ENCODE measurements around the gene MTG2.

MTG2 gene

GRCh38 chr20:62186887-62187866 lies 4.3 kb downstream of the MTG2 start:
- no CpG with 5 or more reads among the region's 13 CpGs for WGBS (ENCODE audit: insufficient coverage, insufficient read length)
- no peak for DNase-seq (ENCODE audit: low read depth, low spot score)
- Histone ChIP-seq H3K4me3 (ENCODE audit: low read length) (no peak overlapping the region), H3K4me1 (ENCODE audit: control insufficient read depth, insufficient read depth, low read length) (no peaks in the 10 kb centered on the region; the same call in 1 of the 2 replicates), H3K36me3 (ENCODE audit: control insufficient read depth, insufficient read depth, low read length) (no peaks in the 10 kb centered on the region), H3K27ac (ENCODE audit: low read length) (no peak overlapping the region), H3K9me3 (ENCODE audit: control insufficient read depth, insufficient read depth, low read length) (no peaks in the 10 kb centered on the region), H3K27me3 (ENCODE audit: control insufficient read depth, insufficient read depth, low read length) (no peaks in the 10 kb centered on the region)

DNA sequence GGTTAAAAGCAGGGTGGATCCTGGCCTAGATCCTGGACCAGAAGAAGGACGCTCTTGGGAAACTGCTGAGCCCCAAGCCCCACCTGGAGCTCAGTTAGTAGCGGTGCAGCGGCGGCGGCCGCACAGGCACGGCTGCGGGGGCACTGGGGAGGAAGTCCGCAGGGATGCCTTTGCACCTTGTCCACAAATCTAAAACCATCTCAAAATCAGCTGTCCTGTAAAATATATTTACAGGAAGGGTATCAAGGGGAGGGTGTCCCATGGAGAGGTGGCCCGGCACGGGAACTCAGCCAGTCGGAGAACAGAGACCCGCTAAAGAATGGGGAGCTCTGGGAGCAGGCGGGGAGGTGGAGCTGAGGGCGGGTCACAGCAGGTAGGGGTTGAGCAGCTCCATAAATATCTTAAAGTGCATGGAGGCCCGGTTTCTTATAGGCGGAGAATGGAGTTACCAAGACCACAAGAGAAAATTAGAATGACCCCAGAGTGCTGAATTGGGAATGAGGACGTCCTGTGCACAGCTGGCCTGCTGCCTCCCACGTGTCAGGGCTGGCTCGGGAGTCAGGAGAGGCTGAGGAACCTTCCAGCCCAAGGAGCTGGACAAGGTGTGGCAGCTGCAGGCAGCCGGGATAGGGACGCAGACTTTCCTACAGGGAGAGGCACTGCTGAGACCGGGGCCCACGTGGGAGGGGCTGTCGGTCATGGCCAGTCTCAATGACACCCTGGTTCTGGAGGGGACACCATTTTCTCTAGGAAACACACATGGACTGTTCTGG lies 8.0 kb downstream of the MTG2 start:
- H3K4me1 ChIP-seq (ENCODE audit: control insufficient read depth, insufficient read depth, low read length) = no peaks in the 10 kb centered on the region; the same call in 1 of the 2 replicates
- H3K9me3 ChIP-seq (ENCODE audit: control insufficient read depth, insufficient read depth, low read length) = no peaks in the 10 kb centered on the region
- no peaks in the 10 kb centered on the region for H3K27me3 ChIP-seq (ENCODE audit: control insufficient read depth, insufficient read depth, low read length)
- no CpG with 5 or more reads among the region's 25 CpGs for WGBS (ENCODE audit: insufficient coverage, insufficient read length)
- no peak overlapping the region for H3K4me3 ChIP-seq (ENCODE audit: low read length)
- no peak for DNase-seq (ENCODE audit: low read depth, low spot score)
- H3K36me3 ChIP-seq (ENCODE audit: control insufficient read depth, insufficient read depth, low read length) = no peaks in the 10 kb centered on the region; the same call in 1 of the 2 replicates
- no peak overlapping the region for H3K27ac ChIP-seq (ENCODE audit: low read length)

DNA sequence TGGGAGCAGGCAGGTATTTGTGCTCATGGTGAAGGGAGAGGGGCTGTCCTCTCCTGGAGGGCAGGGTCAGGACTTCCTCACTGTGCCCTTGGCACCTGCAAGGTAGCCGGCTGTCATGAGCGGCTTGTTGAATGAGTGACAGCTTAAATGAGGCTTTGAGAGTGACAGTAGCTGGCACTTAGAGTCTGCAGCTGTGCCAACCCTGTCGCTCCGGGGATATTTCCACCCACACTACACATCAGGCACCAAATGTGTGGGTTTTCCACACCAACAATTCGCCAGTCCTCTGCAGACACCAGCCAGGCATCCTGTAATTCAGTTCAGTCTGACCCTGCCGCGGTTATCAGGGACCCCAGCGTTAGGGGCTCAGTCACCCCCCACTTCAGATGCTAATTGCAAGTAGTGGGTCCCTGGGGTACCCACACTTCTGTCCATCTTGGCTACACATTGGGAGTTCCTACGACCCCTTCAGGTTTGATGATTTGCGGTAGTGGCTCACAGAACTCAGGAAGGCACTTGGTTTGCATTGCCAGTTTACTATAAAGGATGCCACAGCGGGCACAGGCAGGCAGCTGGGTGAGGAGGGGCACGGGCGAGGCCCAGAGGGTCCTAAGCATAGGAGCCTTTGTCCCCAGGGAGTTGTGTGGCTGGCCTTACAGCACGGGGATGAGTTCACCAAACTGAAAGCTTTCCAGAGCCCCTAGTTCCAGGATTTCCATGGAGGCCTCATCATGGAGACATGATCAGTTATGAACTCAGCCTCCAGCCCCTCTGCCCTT lies 9.1 kb downstream of the MTG2 start:
- H3K36me3 ChIP-seq (ENCODE audit: control insufficient read depth, insufficient read depth, low read length) = no peaks in the 10 kb centered on the region; the same call in 1 of the 2 replicates
- WGBS (ENCODE audit: insufficient coverage, insufficient read length) = no CpG with 5 or more reads among the region's 14 CpGs

GRCh38 chr20:62192635-62193034 lies 9.8 kb downstream of the MTG2 start:
- no peak overlapping the region for H3K4me3 ChIP-seq (ENCODE audit: low read length)
- WGBS (ENCODE audit: insufficient coverage, insufficient read length) = no CpG with 5 or more reads among the region's 10 CpGs
- no peak for DNase-seq (ENCODE audit: low read depth, low spot score)
- no peaks in the 10 kb centered on the region; the same call in 1 of the 2 replicates for H3K4me1 ChIP-seq (ENCODE audit: control insufficient read depth, insufficient read depth, low read length)
- no peaks in the 10 kb centered on the region; the same call in 1 of the 2 replicates for H3K36me3 ChIP-seq (ENCODE audit: control insufficient read depth, insufficient read depth, low read length)
- H3K27ac ChIP-seq (ENCODE audit: low read length) = no peak overlapping the region
- no peaks in the 10 kb centered on the region for H3K27me3 ChIP-seq (ENCODE audit: control insufficient read depth, insufficient read depth, low read length)
- H3K9me3 ChIP-seq (ENCODE audit: control insufficient read depth, insufficient read depth, low read length) = no peaks in the 10 kb centered on the region

More for the DNA sequence above, 9.1 kb downstream of the MTG2 start:
- no peaks in the 10 kb centered on the region for H3K9me3 ChIP-seq (ENCODE audit: control insufficient read depth, insufficient read depth, low read length)
- no peaks in the 10 kb centered on the region; the same call in 1 of the 2 replicates for H3K4me1 ChIP-seq (ENCODE audit: control insufficient read depth, insufficient read depth, low read length)
- H3K27ac ChIP-seq (ENCODE audit: low read length) = no peak overlapping the region
- H3K4me3 ChIP-seq (ENCODE audit: low read length) = no peak overlapping the region
- H3K27me3 ChIP-seq (ENCODE audit: control insufficient read depth, insufficient read depth, low read length) = no peaks in the 10 kb centered on the region
- DNase-seq (ENCODE audit: low read depth, low spot score) = no peak

GRCh38 chr20:62193079-62194025 lies 10.5 kb downstream of the MTG2 start:
- no peaks in the 10 kb centered on the region for H3K27me3 ChIP-seq (ENCODE audit: control insufficient read depth, insufficient read depth, low read length)
- DNase-seq (ENCODE audit: low read depth, low spot score) = no peak
- H3K4me3 ChIP-seq (ENCODE audit: low read length) = no peak overlapping the region
- no CpG with 5 or more reads among the region's 29 CpGs for WGBS (ENCODE audit: insufficient coverage, insufficient read length)
- no peaks in the 10 kb centered on the region for H3K9me3 ChIP-seq (ENCODE audit: control insufficient read depth, insufficient read depth, low read length)
- no peak overlapping the region for H3K27ac ChIP-seq (ENCODE audit: low read length)
- no peaks in the 10 kb centered on the region; the same call in 1 of the 2 replicates for H3K4me1 ChIP-seq (ENCODE audit: control insufficient read depth, insufficient read depth, low read length)
- H3K36me3 ChIP-seq (ENCODE audit: control insufficient read depth, insufficient read depth, low read length) = peaks cover under 1% of the 10 kb centered on the region; the same call in 1 of the 2 replicates

DNA sequence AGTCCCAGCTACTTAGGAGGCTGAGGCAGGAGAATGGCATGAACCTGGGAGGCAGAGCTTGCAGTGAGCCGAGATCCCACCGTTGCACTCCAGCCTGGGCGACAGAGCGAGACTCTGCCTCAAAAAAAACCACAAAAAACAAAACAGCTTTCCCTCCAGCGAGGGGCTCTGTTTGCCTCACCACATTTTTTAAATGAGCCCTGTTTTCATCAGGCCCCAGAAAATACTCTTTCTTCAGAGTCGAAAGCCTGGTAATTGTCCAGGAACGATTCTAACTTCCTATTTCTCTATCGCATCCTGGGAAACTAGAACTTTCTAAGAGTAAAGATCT lies 12.2 kb downstream of the MTG2 start:
- Histone ChIP-seq H3K27ac (ENCODE audit: low read length) (no peak overlapping the region), H3K27me3 (ENCODE audit: control insufficient read depth, insufficient read depth, low read length) (no peaks in the 10 kb centered on the region), H3K4me3 (ENCODE audit: low read length) (no peak overlapping the region), H3K4me1 (ENCODE audit: control insufficient read depth, insufficient read depth, low read length) (no peaks in the 10 kb centered on the region; the same call in 1 of the 2 replicates), H3K9me3 (ENCODE audit: control insufficient read depth, insufficient read depth, low read length) (no peaks in the 10 kb centered on the region), H3K36me3 (ENCODE audit: control insufficient read depth, insufficient read depth, low read length) (peaks cover 7% of the 10 kb centered on the region)
- WGBS (ENCODE audit: insufficient coverage, insufficient read length) = no CpG with 5 or more reads among the region's 8 CpGs
- no peak for DNase-seq (ENCODE audit: low read depth, low spot score)

DNA sequence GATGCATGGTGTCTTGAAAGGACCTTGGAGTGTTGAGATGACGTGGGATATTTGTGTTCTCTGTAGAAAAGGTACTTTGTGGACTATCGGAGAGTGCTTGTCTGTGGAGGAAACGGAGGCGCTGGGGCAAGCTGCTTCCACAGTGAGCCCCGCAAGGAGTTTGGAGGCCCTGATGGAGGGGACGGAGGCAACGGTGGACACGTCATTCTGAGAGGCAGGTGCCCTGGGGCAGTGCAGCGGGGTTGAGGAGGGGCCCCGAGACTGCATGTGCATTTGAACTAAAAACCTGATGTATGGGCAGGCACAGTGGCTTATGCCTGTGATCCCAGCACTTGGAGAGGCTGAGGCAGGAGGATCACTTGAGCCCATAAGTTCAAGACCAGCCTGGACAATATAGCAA lies 12.9 kb downstream of the MTG2 start:
- H3K4me3 ChIP-seq (ENCODE audit: low read length) = no peak overlapping the region
- no peaks in the 10 kb centered on the region for H3K9me3 ChIP-seq (ENCODE audit: control insufficient read depth, insufficient read depth, low read length)
- DNase-seq (ENCODE audit: low read depth, low spot score) = no peak
- H3K27ac ChIP-seq (ENCODE audit: low read length) = no peak overlapping the region
- H3K36me3 ChIP-seq (ENCODE audit: control insufficient read depth, insufficient read depth, low read length) = peaks cover 11% of the 10 kb centered on the region
- no peaks in the 10 kb centered on the region; the same call in 1 of the 2 replicates for H3K4me1 ChIP-seq (ENCODE audit: control insufficient read depth, insufficient read depth, low read length)
- no peaks in the 10 kb centered on the region for H3K27me3 ChIP-seq (ENCODE audit: control insufficient read depth, insufficient read depth, low read length)
- WGBS (ENCODE audit: insufficient coverage, insufficient read length) = no CpG with 5 or more reads among the region's 10 CpGs

- no peak overlapping the region for H3K4me3 ChIP-seq (ENCODE audit: low read length)
- peaks cover 15% of the 10 kb centered on the region for H3K36me3 ChIP-seq (ENCODE audit: control insufficient read depth, insufficient read depth, low read length)
- no peak overlapping the region for H3K27ac ChIP-seq (ENCODE audit: low read length)
- H3K27me3 ChIP-seq (ENCODE audit: control insufficient read depth, insufficient read depth, low read length) = no peaks in the 10 kb centered on the region
- no peak for DNase-seq (ENCODE audit: low read depth, low spot score)
- H3K4me1 ChIP-seq (ENCODE audit: control insufficient read depth, insufficient read depth, low read length) = no peaks in the 10 kb centered on the region
- no peaks in the 10 kb centered on the region for H3K9me3 ChIP-seq (ENCODE audit: control insufficient read depth, insufficient read depth, low read length)
- WGBS (ENCODE audit: insufficient coverage, insufficient read length) = no CpG with 5 or more reads among the region's 10 CpGs
These were observed 13.5 kb downstream of the MTG2 start for GRCh38 chr20:62196286-62196685.

DNA sequence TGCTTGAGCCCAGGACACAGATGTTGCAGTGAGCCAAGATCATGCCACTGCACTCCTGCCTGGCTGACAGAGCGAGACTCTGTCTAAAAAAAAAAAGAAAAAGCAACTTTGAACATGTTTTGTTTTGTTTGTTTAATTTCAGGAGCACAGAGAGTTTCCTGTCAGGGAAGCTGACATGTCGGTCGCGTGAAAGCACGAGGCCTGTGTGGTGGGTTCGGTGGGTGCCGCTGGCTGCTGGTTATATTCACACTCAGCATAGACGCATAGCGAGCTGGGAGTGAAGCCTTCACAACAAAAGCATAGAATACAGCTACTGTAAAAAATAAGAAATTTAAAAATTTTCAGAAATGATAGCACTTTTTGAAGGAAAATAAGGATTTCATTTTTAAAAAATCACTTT lies 14.5 kb downstream of the MTG2 start:
- no peak overlapping the region for H3K4me3 ChIP-seq (ENCODE audit: low read length)
- H3K36me3 ChIP-seq (ENCODE audit: control insufficient read depth, insufficient read depth, low read length) = peaks cover 22% of the 10 kb centered on the region
- H3K4me1 ChIP-seq (ENCODE audit: control insufficient read depth, insufficient read depth, low read length) = no peaks in the 10 kb centered on the region
- no peak for DNase-seq (ENCODE audit: low read depth, low spot score)
- no peak overlapping the region for H3K27ac ChIP-seq (ENCODE audit: low read length)
- H3K9me3 ChIP-seq (ENCODE audit: control insufficient read depth, insufficient read depth, low read length) = no peaks in the 10 kb centered on the region
- no peaks in the 10 kb centered on the region for H3K27me3 ChIP-seq (ENCODE audit: control insufficient read depth, insufficient read depth, low read length)
- WGBS (ENCODE audit: insufficient coverage, insufficient read length) = no CpG with 5 or more reads among the region's 9 CpGs

Measured in iPS DF 6.9 (cell line).